Fibroblast of villous mesenchyme (primary cell): Measurements from ENCODE around the gene SLC22A12. TPM values are rescaled to one million over a fixed set of nuclear protein-coding genes. Genes with fewer than 3 reads are reported as not detected.
A peak's percentile ranks its signal among the peaks of the same experiment; 100 is the strongest.

Experiments
- DNase-seq: peaks from one replicate; pipeline ENCODE4 v3.0.0-alpha.2; 2010; ENCODE audit warnings: low read depth
- H3K4me3 ChIP-seq: 2 replicates; pipeline ENCODE4 v1.5.1; 2011; ENCODE audit warnings: low read depth, mild to moderate bottlenecking, low read length
- total RNA-seq: library from RNA; depleted of rRNA; stranded (reverse); fragments of >200 nt; gene quantifications from 2 replicates; pipeline ENCODE4 v1.2.3, GENCODE V29; 2012
- TF ChIP-seq, protein P1 (sequence below): IDR thresholded peaks from 2 replicates; pipeline ENCODE4 v1.5.1; 2012; ENCODE audit warnings: low read depth, mild to moderate bottlenecking, low read length; ENCODE audit not compliant: insufficient read depth

The SLC22A12 gene
- not detected in 2 replicates for total RNA-seq

DNA sequence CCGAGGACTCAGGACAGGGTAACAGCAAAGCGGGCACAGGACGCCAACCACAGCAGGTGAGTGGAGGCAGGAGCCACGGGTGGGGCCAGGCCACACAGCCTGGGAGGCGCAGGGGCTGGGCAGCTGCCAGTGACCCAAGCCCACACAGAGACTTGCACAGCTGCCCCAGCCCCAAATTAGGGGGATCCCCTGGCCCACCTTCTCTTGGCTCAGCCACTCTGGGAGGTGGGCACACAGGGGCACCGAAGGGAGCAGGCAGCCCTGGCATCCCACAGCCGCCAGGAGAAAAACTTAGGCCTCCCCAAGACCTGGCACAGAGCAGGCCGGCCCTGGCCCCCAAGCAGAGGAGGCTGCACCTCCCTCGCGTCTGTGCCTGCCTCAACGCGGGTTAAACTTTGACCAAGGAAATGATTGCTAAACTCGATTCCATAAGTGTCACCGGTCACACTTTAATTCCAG lies at the start of gene SLC22A12:
Gene SLC22A12, plus strand, starts transcription at position 458 of the 459 bp plus-strand sequence. CDS start 337 bp downstream, outside the sequence.
- TF ChIP-seq, protein P1, sequence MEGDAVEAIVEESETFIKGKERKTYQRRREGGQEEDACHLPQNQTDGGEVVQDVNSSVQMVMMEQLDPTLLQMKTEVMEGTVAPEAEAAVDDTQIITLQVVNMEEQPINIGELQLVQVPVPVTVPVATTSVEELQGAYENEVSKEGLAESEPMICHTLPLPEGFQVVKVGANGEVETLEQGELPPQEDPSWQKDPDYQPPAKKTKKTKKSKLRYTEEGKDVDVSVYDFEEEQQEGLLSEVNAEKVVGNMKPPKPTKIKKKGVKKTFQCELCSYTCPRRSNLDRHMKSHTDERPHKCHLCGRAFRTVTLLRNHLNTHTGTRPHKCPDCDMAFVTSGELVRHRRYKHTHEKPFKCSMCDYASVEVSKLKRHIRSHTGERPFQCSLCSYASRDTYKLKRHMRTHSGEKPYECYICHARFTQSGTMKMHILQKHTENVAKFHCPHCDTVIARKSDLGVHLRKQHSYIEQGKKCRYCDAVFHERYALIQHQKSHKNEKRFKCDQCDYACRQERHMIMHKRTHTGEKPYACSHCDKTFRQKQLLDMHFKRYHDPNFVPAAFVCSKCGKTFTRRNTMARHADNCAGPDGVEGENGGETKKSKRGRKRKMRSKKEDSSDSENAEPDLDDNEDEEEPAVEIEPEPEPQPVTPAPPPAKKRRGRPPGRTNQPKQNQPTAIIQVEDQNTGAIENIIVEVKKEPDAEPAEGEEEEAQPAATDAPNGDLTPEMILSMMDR = no peak
- DNase-seq = no peak
- no peak within 1 kb of the TSS for H3K4me3 ChIP-seq

DNA sequence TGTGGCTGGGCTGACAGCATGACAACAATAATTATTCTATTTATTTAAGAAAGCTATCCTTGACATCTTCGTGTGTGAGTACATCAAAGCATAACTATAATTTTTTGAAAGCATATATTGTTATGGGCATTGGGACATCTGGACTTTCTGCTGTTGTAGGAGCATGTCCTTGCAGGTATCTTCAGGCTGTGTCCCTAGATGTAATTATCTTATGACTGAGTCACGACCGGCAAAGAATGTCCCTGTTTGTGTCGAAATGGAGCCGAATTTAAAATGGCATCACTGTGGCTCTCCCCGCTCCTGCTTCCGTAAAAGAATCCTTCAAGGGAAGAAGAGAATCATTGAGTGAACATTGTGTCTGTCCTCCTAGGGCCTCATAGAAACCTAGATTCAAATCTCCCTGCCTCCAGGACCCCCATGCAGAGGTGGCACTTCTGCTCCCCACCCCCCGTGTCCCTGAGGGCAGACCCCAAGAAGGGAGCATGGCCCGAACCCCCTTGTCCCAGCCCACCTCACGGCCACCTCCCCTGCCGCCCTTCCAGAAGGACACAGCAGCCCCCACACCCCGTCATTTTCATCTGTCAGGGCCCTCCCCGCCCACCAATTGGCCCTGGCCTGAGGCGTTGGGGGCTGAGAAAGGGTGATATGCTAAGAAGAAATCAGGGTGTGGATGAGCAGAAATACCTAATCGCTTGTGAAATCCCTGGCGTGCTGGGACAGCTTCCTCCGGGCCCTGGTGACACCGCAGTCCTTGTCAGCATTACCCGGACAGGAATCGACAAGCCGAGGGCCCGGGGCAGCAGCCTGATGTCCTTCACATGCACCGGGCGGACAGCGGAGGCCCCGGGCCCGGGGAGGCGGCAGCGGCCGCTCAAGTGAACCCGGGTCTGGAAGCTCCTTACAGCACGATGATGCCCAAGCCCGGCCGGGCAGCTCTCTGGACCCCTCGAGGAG lies 48.6 kb upstream of the SLC22A12 start:
- no peak for DNase-seq
- H3K4me3 ChIP-seq = no peak overlapping the region
- TF ChIP-seq, protein P1 = no peak

DNA sequence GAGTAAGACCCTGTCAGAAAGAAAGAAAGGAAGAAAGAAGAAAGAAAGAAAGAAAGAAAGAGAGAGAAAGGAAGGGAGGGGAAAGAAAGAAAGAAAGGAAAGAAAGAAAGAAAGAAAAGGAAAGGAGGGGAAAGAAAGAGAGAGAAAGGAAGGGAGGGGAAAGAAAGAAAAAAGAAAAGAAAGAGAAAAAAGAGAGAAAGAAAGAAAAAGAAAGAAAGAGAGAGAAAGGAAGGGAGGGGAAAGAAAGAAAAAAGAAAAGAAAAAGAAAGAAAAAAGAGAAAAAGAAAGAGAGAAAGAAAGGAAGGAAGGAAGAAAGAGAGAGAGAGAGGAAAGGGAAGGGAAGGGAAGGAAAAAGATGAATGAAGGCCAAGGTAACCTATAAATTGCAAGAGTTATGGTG lies 47.2 kb upstream of the SLC22A12 start:
- DNase-seq = no peak
- TF ChIP-seq, protein P1 = no peak
- H3K4me3 ChIP-seq = no peak overlapping the region

DNA sequence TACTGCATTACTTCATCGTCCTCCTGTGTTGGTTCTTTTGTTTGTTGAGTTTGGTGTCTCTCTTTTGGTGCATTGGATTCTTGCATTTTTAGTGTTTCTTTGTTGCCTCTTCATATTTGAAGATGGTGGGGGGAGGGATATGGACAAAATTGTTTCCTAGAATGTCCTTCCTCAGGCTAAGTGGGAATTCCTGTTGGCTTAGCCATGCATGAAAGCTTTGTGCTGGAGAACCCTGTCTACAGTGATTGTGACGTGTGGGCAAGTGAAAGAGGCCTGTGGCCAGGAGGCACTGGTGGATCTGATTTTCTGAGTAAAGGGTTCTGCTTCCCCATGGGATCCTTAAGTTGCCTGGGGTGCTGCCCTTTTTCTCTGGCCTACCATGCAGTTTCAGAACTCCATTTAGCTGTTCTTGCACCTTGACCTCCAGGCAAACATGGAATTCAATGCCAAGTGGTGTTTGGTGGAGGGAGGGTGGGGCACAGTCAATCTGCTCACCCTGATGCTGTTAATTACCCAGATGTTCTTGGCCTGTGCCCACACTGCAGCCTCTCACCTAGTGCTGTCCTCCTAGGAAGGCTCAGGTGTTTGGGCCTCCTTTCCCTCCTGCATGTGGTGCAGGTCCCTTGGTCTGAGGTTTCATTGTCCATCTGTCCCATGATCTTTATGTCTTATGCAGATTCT lies 46.3 kb upstream of the SLC22A12 start:
- no peak for DNase-seq
- TF ChIP-seq, protein P1 = no peak
- no peak overlapping the region for H3K4me3 ChIP-seq

DNA sequence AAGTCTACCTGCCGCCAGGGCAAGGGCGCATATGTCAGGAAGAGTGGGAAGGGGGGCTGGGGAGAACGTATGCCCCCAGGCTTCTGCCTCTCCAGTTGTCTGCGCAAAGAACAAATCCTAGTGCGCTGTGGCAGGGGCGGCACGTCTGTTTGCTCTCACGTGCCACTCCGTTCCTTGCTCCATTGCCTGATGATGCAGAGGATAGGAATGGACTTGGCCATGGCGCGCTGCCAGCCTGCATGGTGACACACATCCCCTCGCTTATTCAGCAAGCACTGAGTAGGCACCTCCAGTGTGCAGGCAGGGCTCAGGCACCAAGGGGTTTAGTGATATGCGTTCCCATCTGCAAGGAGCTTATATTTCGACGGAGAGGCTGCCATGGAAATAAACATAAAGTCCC lies 45.4 kb upstream of the SLC22A12 start:
- TF ChIP-seq, protein P1 = no peak
- no peak overlapping the region for H3K4me3 ChIP-seq
- DNase-seq = peak; percentile 72

DNA sequence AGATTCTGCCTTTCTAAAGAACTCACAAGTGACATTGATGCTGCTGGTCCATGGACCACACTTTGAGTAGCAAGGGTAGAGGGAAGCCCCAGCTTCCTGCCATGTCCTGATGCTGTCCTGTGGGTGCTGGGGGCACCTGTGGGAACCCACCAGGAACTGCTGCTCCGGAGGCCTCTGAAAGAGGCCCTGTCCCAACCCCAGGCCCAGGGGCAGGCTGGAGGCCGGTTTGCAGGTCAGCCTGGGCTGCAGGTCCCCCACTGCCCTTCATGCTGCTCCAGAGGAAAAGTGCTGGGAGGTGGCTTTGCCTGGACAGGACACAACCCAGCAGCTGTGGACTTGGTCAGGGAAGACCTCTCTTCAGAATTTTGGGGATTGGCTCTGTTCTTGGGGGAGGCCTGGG lies 44.8 kb upstream of the SLC22A12 start:
- H3K4me3 ChIP-seq = no peak overlapping the region
- no peak for DNase-seq
- TF ChIP-seq, protein P1 = no peak
